A673 (cell line): ENCODE data around the gene CD8B2.

Source experiments
- EZH2 ChIP-seq: fragments of 200-600 bp; sonication (generic); IDR thresholded peaks from 2 replicates; pipeline ENCODE4 v1.6.1; 2017; ENCODE audit warnings: borderline replicate concordance, low read depth, mild to moderate bottlenecking, mixed read lengths, antibody characterized with exemption, low read length; ENCODE audit not compliant: poor library complexity, severe bottlenecking
- TF ChIP-seq, protein P1 (sequence below): fragments of 300-800, 200-600 bp; sonication (generic); conservative IDR thresholded peaks from 2 replicates; pipeline ENCODE4 v1.5.1; 2017; ENCODE audit warnings: low read depth, mild to moderate bottlenecking, antibody characterized with exemption, low read length, moderate library complexity, mixed read lengths

DNA sequence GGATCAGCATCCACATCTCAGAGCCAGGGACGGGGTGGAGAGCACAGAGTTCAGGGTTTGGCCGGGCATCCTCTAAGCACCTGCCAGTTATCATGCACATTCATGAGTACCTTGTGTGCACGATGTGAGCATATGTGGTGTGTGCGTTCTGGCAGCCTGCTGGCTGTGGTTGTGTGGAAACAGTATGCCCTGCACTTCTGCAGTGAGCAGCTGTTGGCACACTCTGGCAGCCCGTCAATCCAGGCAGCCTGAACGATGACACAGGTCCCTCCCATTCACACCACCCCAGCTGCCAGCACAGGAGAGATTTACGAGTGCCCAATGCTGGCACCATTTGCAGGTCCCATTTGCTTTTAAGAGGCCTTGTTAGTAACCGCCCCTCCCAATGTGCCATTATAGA is 74.2 kb downstream of the CD8B2 start:
- TF ChIP-seq, protein P1, sequence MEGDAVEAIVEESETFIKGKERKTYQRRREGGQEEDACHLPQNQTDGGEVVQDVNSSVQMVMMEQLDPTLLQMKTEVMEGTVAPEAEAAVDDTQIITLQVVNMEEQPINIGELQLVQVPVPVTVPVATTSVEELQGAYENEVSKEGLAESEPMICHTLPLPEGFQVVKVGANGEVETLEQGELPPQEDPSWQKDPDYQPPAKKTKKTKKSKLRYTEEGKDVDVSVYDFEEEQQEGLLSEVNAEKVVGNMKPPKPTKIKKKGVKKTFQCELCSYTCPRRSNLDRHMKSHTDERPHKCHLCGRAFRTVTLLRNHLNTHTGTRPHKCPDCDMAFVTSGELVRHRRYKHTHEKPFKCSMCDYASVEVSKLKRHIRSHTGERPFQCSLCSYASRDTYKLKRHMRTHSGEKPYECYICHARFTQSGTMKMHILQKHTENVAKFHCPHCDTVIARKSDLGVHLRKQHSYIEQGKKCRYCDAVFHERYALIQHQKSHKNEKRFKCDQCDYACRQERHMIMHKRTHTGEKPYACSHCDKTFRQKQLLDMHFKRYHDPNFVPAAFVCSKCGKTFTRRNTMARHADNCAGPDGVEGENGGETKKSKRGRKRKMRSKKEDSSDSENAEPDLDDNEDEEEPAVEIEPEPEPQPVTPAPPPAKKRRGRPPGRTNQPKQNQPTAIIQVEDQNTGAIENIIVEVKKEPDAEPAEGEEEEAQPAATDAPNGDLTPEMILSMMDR, result no peak
- no peak for TF ChIP-seq EZH2
